NT2/D1 (cell line): Measurements from ENCODE around the gene GRK6.

Experiments
- DNase-seq: peaks from one replicate; pipeline ENCODE4 v3.0.0-alpha.2; 2011; ENCODE audit warnings: low read depth, low spot score
- H3K27me3 ChIP-seq: 2 replicates; pipeline ENCODE4 v1.6.0; 2011; ENCODE audit warnings: mild to moderate bottlenecking; ENCODE audit not compliant: insufficient read length, insufficient read depth
- H3K36me3 ChIP-seq: 2 replicates; pipeline ENCODE4 v1.6.1; 2011; ENCODE audit warnings: mild to moderate bottlenecking, low read length, mixed read lengths; ENCODE audit not compliant: insufficient read depth, insufficient read length
- H3K4me1 ChIP-seq: 2 replicates; pipeline ENCODE4 v1.5.1; 2011; ENCODE audit not compliant: insufficient read depth, insufficient read length
- H3K4me3 ChIP-seq: 2 replicates; pipeline ENCODE4 v1.5.1; 2011; ENCODE audit warnings: low read depth; ENCODE audit not compliant: insufficient read length
- H3K9ac ChIP-seq: 2 replicates; pipeline ENCODE4 v1.6.0; 2011; ENCODE audit warnings: low read depth; ENCODE audit not compliant: insufficient read length
- H3K9me3 ChIP-seq: 2 replicates; pipeline ENCODE4 v1.5.1; 2011; ENCODE audit warnings: mild to moderate bottlenecking, low read length; ENCODE audit not compliant: insufficient read depth
- SUZ12 ChIP-seq: IDR thresholded peaks from 2 replicates; pipeline ENCODE4 v1.6.1; 2011; ENCODE audit not compliant: insufficient read length, insufficient read depth; ENCODE audit errors: extremely low read depth
- YY1 ChIP-seq: IDR thresholded peaks from 2 replicates; pipeline ENCODE4 v1.6.1; 2011; ENCODE audit not compliant: insufficient read length, insufficient read depth
- ZNF274 ChIP-seq: IDR thresholded peaks from 2 replicates; pipeline ENCODE4 v1.6.1; 2011; ENCODE audit warnings: mild to moderate bottlenecking, low read depth, low read length

The GRK6 gene

DNA sequence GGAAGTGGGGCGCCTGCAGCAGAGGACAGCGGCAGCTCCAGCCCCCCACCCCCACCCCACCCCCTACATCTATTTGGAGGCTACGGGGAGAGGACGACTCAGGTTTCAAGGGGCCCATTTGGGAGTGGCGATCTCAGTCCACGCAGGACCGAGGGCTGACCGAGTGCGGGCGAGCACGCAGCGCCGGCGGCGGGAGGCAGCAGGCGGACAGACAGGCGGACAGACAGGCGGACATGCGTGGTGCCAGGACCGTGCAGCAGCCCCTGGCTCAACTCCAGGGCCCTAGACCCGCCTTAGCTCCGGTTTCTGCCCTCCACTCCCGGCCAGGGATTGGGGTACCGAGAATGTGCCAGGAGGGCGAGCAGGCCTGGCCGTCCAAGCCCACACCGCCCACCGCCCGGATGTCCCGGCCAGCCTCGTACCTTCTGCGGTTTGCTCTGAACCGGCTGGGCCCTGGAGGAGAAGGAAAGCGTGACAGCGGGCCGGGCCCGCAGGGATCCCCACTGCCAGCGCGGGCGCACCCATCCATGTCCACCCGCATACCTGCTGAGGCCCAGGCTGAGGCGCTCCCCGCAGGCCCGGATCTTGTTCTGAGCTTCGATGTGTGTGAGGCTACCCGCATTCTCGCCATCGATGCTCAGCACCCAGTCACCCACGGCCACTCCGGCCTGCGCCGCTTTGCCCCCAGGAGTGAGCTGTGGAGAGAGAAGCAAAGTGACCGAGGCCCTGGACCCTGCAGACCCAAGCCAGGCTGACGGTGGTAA lies 65.7 kb downstream of the GRK6 start:
- Histone ChIP-seq H3K9me3 (no peaks in the 10 kb centered on the region), H3K4me1 (peaks cover 61% of the 10 kb centered on the region), H3K9ac (peak overlapping the region; percentile 42), H3K4me3 (no peak overlapping the region), H3K36me3 (peaks cover 89% of the 10 kb centered on the region), H3K27me3 (no peaks in the 10 kb centered on the region)
- DNase-seq, result no peak
- TF ChIP-seq SUZ12, result no peak
- TF ChIP-seq ZNF274, result no peak
- no peak for TF ChIP-seq YY1
